HCT116 (cell line): ENCODE data around the gene PCNT. TPM values are rescaled to one million over a fixed set of nuclear protein-coding genes. Genes with fewer than 3 reads are reported as not detected.

Experiments
- ATAC-seq: fragments of 200-7000 bp; cut with Tn5 transposase; 2 replicates; pipeline ENCODE4 v1.9.1; 2020; ENCODE audit warnings: mild to moderate bottlenecking, moderate library complexity
- BruUV-seq: library from RNA; stranded (reverse); fragments of 400-500 nt; replicated peaks from 2 replicates; lab custom pipeline; 2021; lab: Mats Ljungman, UMichigan
- CTCF ChIA-PET: fragments of 300-600 bp; sonication (Branson Sonifier 250); formaldehyde crosslinking; loops from one replicate; lab custom pipeline; 2021; ENCODE audit warnings: antibody characterized with exemption; lab: Charles Lee
- POLR2A ChIA-PET: fragments of 300-600, 350-600 bp; sonication (Branson Sonifier 250); formaldehyde crosslinking; loops from one replicate; lab custom pipeline; 2021; ENCODE audit warnings: antibody characterized with exemption; lab: Charles Lee
- RAD21 ChIA-PET, 2 experiments: fragments of 300-600 bp; sonication (Branson Sonifier 250); formaldehyde crosslinking; loops; one replicate each; lab custom pipeline; 2023; ENCODE audit warnings: low total read pairs in 2 of 2; ENCODE audit not compliant: uncharacterized antibody in 2 of 2, unreplicated experiment in 2 of 2, low non-redundant PET in 1 of 2; lab: Charles Lee
- DNase-seq: peaks from one replicate; pipeline ENCODE4 v3.0.0-alpha.2; 2010; ENCODE audit warnings: low read depth, low spot score
- H2AFZ ChIP-seq: fragments of 200-600 bp; shearing (Covaris generic), sonication (generic); 2 replicates; pipeline ENCODE4 v1.6.1; 2017; ENCODE audit warnings: low read depth, mixed run types, mixed read lengths, antibody characterized with exemption, low read length; ENCODE audit not compliant: poor library complexity, severe bottlenecking
- H3K27ac ChIP-seq: 2 replicates; pipeline ENCODE4 v1.5.1; 2012; ENCODE audit warnings: low read depth, low read length
- H3K27me3 ChIP-seq: fragments of 200-600 bp; sonication (generic); 2 replicates; pipeline ENCODE4 v1.6.1; 2016; ENCODE audit warnings: mixed run types, low read length, mixed read lengths; ENCODE audit not compliant: insufficient read depth
- H3K36me3 ChIP-seq, 2 experiments: fragments of 200-500 bp in 1 of 2; fragments of 200-600 bp in 1 of 2; sonication (Bioruptor generic) in 1 of 2; sonication (generic) in 1 of 2; 2 replicates each; pipeline versions ENCODE4 v1.5.1 to v1.6.1; 2014 to 2016; ENCODE audit warnings: low read length in 2 of 2, inconsistent platforms in 1 of 2, mixed read lengths in 1 of 2, mixed run types in 1 of 2; ENCODE audit not compliant: insufficient read depth in 2 of 2, control insufficient read depth in 1 of 2
- H3K4me1 ChIP-seq, 2 experiments: fragments of 200-600 bp in 1 of 2; sonication (generic) in 1 of 2; 2 replicates each; pipeline versions ENCODE4 v1.5.1 to v1.6.1; 2012 to 2017; ENCODE audit warnings: low read length in 2 of 2, inconsistent platforms in 1 of 2, mild to moderate bottlenecking in 1 of 2, mixed read lengths in 1 of 2, mixed run types in 1 of 2, moderate library complexity in 1 of 2; ENCODE audit not compliant: insufficient read depth in 2 of 2, control insufficient read depth in 1 of 2
- H3K4me2 ChIP-seq: fragments of 200-600 bp; sonication (generic); 2 replicates; pipeline ENCODE4 v1.6.1; 2017; ENCODE audit warnings: mixed run types, low read length, mixed read lengths
- H3K4me3 ChIP-seq, 2 experiments: fragments of 200-600 bp in 1 of 2; sonication (generic) in 1 of 2; replicated peaks in 1 of 2; 2 replicates each; pipeline ENCODE4 v1.5.1; 2011 to 2016; ENCODE audit warnings: low read length in 2 of 2, control low read depth in 1 of 2, low read depth in 1 of 2, mild to moderate bottlenecking in 1 of 2, mixed read lengths in 1 of 2, mixed run types in 1 of 2
- H3K79me2 ChIP-seq: fragments of 200-600 bp; sonication (generic); 2 replicates; pipeline ENCODE4 v1.6.1; 2017; ENCODE audit warnings: mild to moderate bottlenecking, mixed run types, low read length, moderate library complexity, mixed read lengths; ENCODE audit not compliant: insufficient read depth
- H3K9ac ChIP-seq: fragments of 200-600 bp; sonication (generic); 2 replicates; pipeline ENCODE4 v1.6.1; 2016; ENCODE audit warnings: low read length, mixed read lengths
- H3K9me2 ChIP-seq: fragments of 200-600 bp; sonication (generic), shearing (Covaris generic); 2 replicates; pipeline ENCODE4 v1.6.1; 2017; ENCODE audit warnings: mixed run types, mild to moderate bottlenecking, moderate library complexity; ENCODE audit not compliant: insufficient read depth
- H3K9me3 ChIP-seq, 2 experiments: fragments of 200-500 bp in 1 of 2; fragments of 200-600 bp in 1 of 2; sonication (Bioruptor generic) in 1 of 2; sonication (generic) in 1 of 2; 2 replicates each; pipeline ENCODE4 v1.6.1; 2014 to 2017; ENCODE audit warnings: low read length in 2 of 2, mixed read lengths in 2 of 2, inconsistent platforms in 1 of 2, low read depth in 1 of 2, mild to moderate bottlenecking in 1 of 2, mixed run types in 1 of 2, moderate library complexity in 1 of 2; ENCODE audit not compliant: control insufficient read depth in 1 of 2, insufficient read depth in 1 of 2
- H4K20me1 ChIP-seq: fragments of 200-600 bp; sonication (generic), shearing (Covaris generic); 2 replicates; pipeline ENCODE4 v1.6.1; 2017; ENCODE audit warnings: mixed run types, mild to moderate bottlenecking, moderate library complexity; ENCODE audit not compliant: insufficient read depth
- CBX3 ChIP-seq: IDR thresholded peaks from 2 replicates; pipeline ENCODE4 v1.6.1; 2012; ENCODE audit warnings: low read depth
- CEBPB ChIP-seq: IDR thresholded peaks from 2 replicates; pipeline ENCODE4 v1.6.1; 2012; ENCODE audit warnings: low read depth
- ELF1 ChIP-seq: IDR thresholded peaks from 2 replicates; pipeline ENCODE4 v1.6.1; 2012; ENCODE audit warnings: low read depth, borderline replicate concordance
- EZH2 ChIP-seq: fragments of 200-600 bp; sonication (generic); IDR thresholded peaks from 2 replicates; pipeline ENCODE4 v1.6.1; 2017; ENCODE audit warnings: antibody characterized with exemption, mixed run types
- EZH2phosphoT487 ChIP-seq: fragments of 200-600 bp; IDR thresholded peaks from 2 replicates; pipeline ENCODE4 v1.6.1; 2018; ENCODE audit warnings: antibody characterized with exemption, borderline replicate concordance
- MAX ChIP-seq: IDR thresholded peaks from 2 replicates; pipeline ENCODE4 v1.6.1; 2012
- POLR2A ChIP-seq: IDR thresholded peaks from 2 replicates; pipeline ENCODE4 v1.7.0; 2011; ENCODE audit warnings: borderline replicate concordance; ENCODE audit not compliant: insufficient read depth, insufficient read length; ENCODE audit errors: extremely low read depth
- RAD21 ChIP-seq: IDR thresholded peaks from 2 replicates; pipeline ENCODE4 v1.6.1; 2012; ENCODE audit warnings: low read depth, mild to moderate bottlenecking
- SIN3A ChIP-seq: IDR thresholded peaks from 2 replicates; pipeline ENCODE4 v1.6.1; 2012; ENCODE audit warnings: low read depth
- SP1 ChIP-seq: IDR thresholded peaks from 2 replicates; pipeline ENCODE4 v1.6.1; 2012; ENCODE audit warnings: low read depth
- TCF7L2 ChIP-seq: IDR thresholded peaks from 2 replicates; pipeline ENCODE4 v1.7.0; 2011; ENCODE audit warnings: borderline replicate concordance, inconsistent platforms; ENCODE audit not compliant: insufficient read depth, insufficient read length; ENCODE audit errors: extremely low read depth
- YY1 ChIP-seq: IDR thresholded peaks from 2 replicates; pipeline ENCODE4 v1.6.1; 2011; ENCODE audit warnings: low read length, low read depth, moderate library complexity, mild to moderate bottlenecking; ENCODE audit not compliant: insufficient replicate concordance; ENCODE audit errors: extremely low read depth
- ZNF274 ChIP-seq: fragments of 200-500 bp; sonication (Bioruptor generic); IDR thresholded peaks from 2 replicates; pipeline ENCODE4 v1.6.1; 2014; ENCODE audit warnings: mild to moderate bottlenecking, low read depth, low read length, inconsistent platforms
- intact Hi-C: fragments of 100-400 bp; cut with micrococcal nuclease; formaldehyde crosslinking; loops from 2 replicates; pipeline ENCODE4 v1.10.0; 2022
- total RNA-seq: library from RNA; stranded (reverse); gene quantifications from one replicate; pipeline ENCODE4 v1.2.1, GENCODE V29; 2021; ENCODE audit not compliant: unreplicated experiment

Gene PCNT
- total RNA-seq, 1 experiment from 2014 or later = 43.6 TPM

GRCh38 chr21:46385846-46386733 lies 62.1 kb downstream of the PCNT start (continued):
- TF ChIP-seq EZH2 (no peak), EZH2phosphoT487 (no peak), ELF1 (no peak)

GRCh38 chr21:46386734-46387088 lies 62.8 kb downstream of the PCNT start:
- CTCF ChIA-PET = no interaction called here
- Histone ChIP-seq H3K27ac (no peak overlapping the region), H3K9me2 (no peaks in the 10 kb centered on the region), H2AFZ (no peak overlapping the region), H4K20me1 (no peaks in the 10 kb centered on the region), H3K4me1 (no peaks in the 10 kb centered on the region), H3K4me3 (no peak overlapping the region), H3K9me3 (peaks cover 0 to 4% of the 10 kb centered on the region in 2 experiments; a peak in 2 of 4 replicates), H3K79me2 (peaks cover 32% of the 10 kb centered on the region), H3K36me3 (peaks cover 2 to 13% of the 10 kb centered on the region in 2 experiments; a peak in 1 of 4 replicates), H3K27me3 (no peaks in the 10 kb centered on the region), H3K9ac (no peak overlapping the region), H3K4me2 (no peak overlapping the region)
- POLR2A ChIA-PET = no interaction called here
- intact Hi-C loops = no loop called here
- RAD21 ChIA-PET = no interaction called here
- ATAC-seq (no peak), DNase-seq (no peak)
- BruUV-seq = no TSS peak
- TF ChIP-seq ZNF274 (no peak), YY1 (no peak), EZH2 (no peak), EZH2phosphoT487 (no peak), SP1 (no peak), POLR2A (no peak), RAD21 (no peak), MAX (no peak), SIN3A (no peak), CBX3 (no peak), CEBPB (no peak), TCF7L2 (no peak)
